Heart right ventricle (tissue), 16 donors: Measurements from ENCODE around the gene AGAP1. TPM values are rescaled to one million over a fixed set of nuclear protein-coding genes. Genes with fewer than 3 reads are reported as not detected.

Experiments used
- ATAC-seq, 8 donors: fragments of 200-7000 bp; cut with Tn5 transposase; one replicate each; pipeline ENCODE4 v1.9.1; 2020; ENCODE audit warnings: mild to moderate bottlenecking in 8 of 8, moderate library complexity in 8 of 8, moderate number of reproducible peaks in 1 of 8
- DNase-seq, 2 donors: peaks; one replicate each; pipeline ENCODE4 v3.0.0-alpha.2; 2020
- H3K27ac ChIP-seq, 10 donors: fragments of 200-600 bp; sonication (generic) in 2 of 10; one replicate each; pipeline versions ENCODE4 v1.5.0 to v1.8.0; 2020 to 2022; ENCODE audit warnings: mild to moderate bottlenecking in 3 of 10
- H3K27me3 ChIP-seq, 7 donors: fragments of 200-600 bp; one replicate each; pipeline ENCODE4 v1.8.0; 2021 to 2022; ENCODE audit warnings: mild to moderate bottlenecking in 2 of 7
- H3K36me3 ChIP-seq, 9 donors: fragments of 200-600 bp; sonication (generic) in 1 of 9; one replicate each; pipeline versions ENCODE4 v1.5.0 to v1.8.0; 2020 to 2022; ENCODE audit warnings: mild to moderate bottlenecking in 2 of 9
- H3K4me1 ChIP-seq, 9 donors: fragments of 200-600 bp; sonication (generic) in 1 of 9; one replicate each; pipeline versions ENCODE4 v1.5.0 to v1.8.0; 2020 to 2022; ENCODE audit warnings: mild to moderate bottlenecking in 4 of 9
- H3K4me3 ChIP-seq, 10 donors: fragments of 200-600 bp; sonication (generic) in 2 of 10; one replicate each; pipeline versions ENCODE4 v1.5.0 to v1.8.0; 2020 to 2022; ENCODE audit warnings: mild to moderate bottlenecking in 7 of 10, moderate library complexity in 2 of 10
- H3K9me3 ChIP-seq, 11 donors: fragments of 200-600 bp in 10 of 11; sonication (generic) in 2 of 11; one replicate each; pipeline versions ENCODE4 v1.5.0 to v1.8.0; 2013 to 2022; ENCODE audit warnings: mild to moderate bottlenecking in 2 of 11, control low read depth in 1 of 11, moderate library complexity in 1 of 11
- whole genome bisulfite sequencing, 2 donors: extraction: QIAGEN DNeasy Blood & Tissue Kit; methylation state at CpG; one replicate each; pipeline ENCODE4 v1.1.7; 2013; ENCODE audit warnings: inconsistent platforms in 1 of 2; 5-methylcytosine and 5-hydroxymethylcytosine counted together
- intact Hi-C, 10 donors: fragments of 100-400 bp; cut with DNase I; formaldehyde crosslinking; loops; one replicate each; pipeline versions ENCODE4 v1.11.1 to v1.14.2; 2022
- polyA plus RNA-seq, 2 donors: library from polyadenylated mRNA; stranded (reverse); fragments of 200-250 nt; gene quantifications; one replicate each; pipeline ENCODE4 v1.2.3, GENCODE V29; 2013
- total RNA-seq, 10 donors: library from RNA; stranded (reverse); fragmentation: NEBNext Ultra II Directional in 3 of 10; extraction: Animal tissue kit (Norgen Biotek cat#: 25700) in 3 of 10; gene quantifications; one replicate each; pipeline versions ENCODE4 v1.2.1 to v1.2.4, GENCODE V29; 2021 to 2023
- TF ChIP-seq, protein P1 (sequence below), 9 donors: fragments of 200-600 bp; sonication (generic) in 2 of 9; IDR thresholded peaks; one replicate each; pipeline versions ENCODE4 v1.5.0 to v1.8.0; 2021 to 2022; ENCODE audit warnings: antibody characterized with exemption in 9 of 9, mild to moderate bottlenecking in 5 of 9, moderate library complexity in 1 of 9
- donor health status: Arrhythmogenic right ventricular cardiomyopathy.
- donor health status: ischemic (EF 13 %, LVEDD 7.1; RV severe dilation, severe dysfunction).
- donor health status: healthy with polysubstance abuse.
- donor health status: DM: no; HTN: yes; CAD: no.
- donor health status: DM: no; HTN: no; CAD: no.
- donor health status: ischemic (EF 25% LVEDD 6.9; RV normal size, moderate dysfunction).
- donor health status: ischemic (EF 25% LVEDD 5.7; RV mildly dilated, moderate dysfunction).
- donor health status: healthy.
- donor health status: DM: yes; HTN: yes; CAD: no.
- donor health status: Ischemic cardiomyopathy.
- donor health status: ischemic (EF 35%, LVEDD 5.7; RV mildly dilated, moderate dysfunction).
- donor health status: nonischemic (EF 11% LVEDD 7.7; RV severe dilation, severe dysfunction).
- donor health status: DM: yes; HTN: yes; CAD: no.
- donor health status: PGD.
- donor health status: ischemic (EF 29% LVEDD 5.4; RV normal size, mild dysfunction).
- donor health status: nonischemic (EF 23%, LVEDD 6.1; RV moderate dilation, normal function).

AGAP1 gene
- total and polyA plus RNA-seq, 12 donors, result 3.5 to 29.2 (median 19.4) TPM

DNA sequence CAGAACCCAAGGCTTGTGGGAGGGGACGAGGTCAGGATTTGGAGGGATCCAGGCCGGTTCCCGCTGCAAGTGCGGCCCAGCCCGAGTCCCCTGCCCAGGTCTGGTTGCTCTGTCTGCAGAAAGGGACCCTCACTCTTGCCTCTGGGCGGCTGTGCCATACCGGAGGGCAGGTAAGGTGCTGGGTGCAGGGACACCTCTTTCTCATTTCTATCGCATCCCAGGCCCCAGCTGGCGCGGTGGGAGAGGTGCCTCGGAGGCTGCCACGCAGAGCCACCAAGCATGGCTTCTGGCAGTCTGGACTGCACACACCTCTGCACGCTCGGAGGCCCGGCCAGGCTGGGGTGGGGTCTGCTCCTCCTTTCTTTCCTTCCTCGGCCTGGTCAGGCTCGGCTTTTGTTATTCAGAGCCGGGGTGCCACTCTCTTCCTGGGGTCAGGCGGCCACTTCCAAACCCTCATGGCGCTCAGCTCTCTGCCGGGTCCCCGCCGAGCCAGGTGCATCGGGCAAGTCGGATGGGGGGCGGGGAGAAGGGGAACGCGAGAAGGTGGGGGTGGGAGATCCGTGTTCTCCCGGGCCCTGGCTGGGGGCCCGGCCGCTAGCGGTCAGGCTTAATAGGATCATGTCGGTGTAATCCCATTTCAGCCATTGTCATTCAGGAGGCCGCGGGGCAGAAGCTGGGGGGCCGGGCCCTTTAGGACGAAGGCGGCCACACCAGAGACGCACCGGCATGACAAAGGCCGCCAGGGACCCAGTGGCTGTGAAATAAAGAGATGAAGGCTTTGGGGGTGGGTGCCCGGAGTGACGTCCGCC, 665.3 kb downstream of the AGAP1 start:
- ATAC-seq, result no peak
- peaks cover 15 to 88% (median 79%) of the 10 kb centered on the region in 7 donors for H3K27me3 ChIP-seq
- H3K27ac ChIP-seq, result no peak overlapping the region
- WGBS, 2 donors, result 20 to 24% methylated on average over 43 to 45 of the region's 45 CpGs
- no peak for DNase-seq
- H3K4me3 ChIP-seq, result peak overlapping the region in 1 of 10 donors; percentile 3
- peaks cover 0 to 14% (median 12%) of the 10 kb centered on the region in 9 donors for H3K4me1 ChIP-seq
- no peaks in the 10 kb centered on the region for H3K36me3 ChIP-seq
- H3K9me3 ChIP-seq, result no peaks in the 10 kb centered on the region
- TF ChIP-seq, protein P1, sequence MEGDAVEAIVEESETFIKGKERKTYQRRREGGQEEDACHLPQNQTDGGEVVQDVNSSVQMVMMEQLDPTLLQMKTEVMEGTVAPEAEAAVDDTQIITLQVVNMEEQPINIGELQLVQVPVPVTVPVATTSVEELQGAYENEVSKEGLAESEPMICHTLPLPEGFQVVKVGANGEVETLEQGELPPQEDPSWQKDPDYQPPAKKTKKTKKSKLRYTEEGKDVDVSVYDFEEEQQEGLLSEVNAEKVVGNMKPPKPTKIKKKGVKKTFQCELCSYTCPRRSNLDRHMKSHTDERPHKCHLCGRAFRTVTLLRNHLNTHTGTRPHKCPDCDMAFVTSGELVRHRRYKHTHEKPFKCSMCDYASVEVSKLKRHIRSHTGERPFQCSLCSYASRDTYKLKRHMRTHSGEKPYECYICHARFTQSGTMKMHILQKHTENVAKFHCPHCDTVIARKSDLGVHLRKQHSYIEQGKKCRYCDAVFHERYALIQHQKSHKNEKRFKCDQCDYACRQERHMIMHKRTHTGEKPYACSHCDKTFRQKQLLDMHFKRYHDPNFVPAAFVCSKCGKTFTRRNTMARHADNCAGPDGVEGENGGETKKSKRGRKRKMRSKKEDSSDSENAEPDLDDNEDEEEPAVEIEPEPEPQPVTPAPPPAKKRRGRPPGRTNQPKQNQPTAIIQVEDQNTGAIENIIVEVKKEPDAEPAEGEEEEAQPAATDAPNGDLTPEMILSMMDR (IDR thresholded peaks at IDR 0.05), result no peak
- intact Hi-C loops, result no loop called here

DNA sequence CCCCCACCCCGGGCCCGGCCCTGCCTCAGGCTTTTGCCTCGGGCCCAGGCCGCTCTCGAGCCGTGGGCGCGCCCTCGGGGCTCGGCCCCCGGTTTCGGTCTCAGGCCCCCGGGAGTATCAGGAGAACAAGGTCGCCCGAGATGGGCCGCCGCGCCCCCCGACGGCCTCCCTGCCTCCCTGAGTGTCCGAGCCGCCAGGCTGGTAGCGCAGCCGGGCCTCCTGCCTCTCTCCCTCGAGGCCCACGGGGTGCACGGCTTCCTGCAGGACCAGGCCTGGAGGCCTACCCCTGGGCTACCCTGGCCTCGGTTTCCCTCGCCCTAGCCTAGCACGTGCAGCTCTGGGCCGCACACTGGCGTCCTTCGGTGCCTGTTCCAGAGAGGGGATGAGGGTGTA, 665.9 kb downstream of the AGAP1 start:
- Histone ChIP-seq H3K27ac (no peak overlapping the region), H3K36me3 (no peaks in the 10 kb centered on the region), H3K4me3 (peak overlapping the region in 1 of 10 donors; percentile 3), H3K27me3 (peaks cover 19 to 88% (median 85%) of the 10 kb centered on the region in 7 donors), H3K4me1 (peaks cover 4 to 20% (median 18%) of the 10 kb centered on the region in 9 donors), H3K9me3 (no peaks in the 10 kb centered on the region)
- ATAC-seq (no peak), DNase-seq (no peak)
- 9 to 13% methylated on average over 21 to 33 of the region's 33 CpGs for WGBS, 2 donors
- TF ChIP-seq, protein P1 (IDR thresholded peaks at IDR 0.05), result no peak
- intact Hi-C loops, result loop anchor here in 1 of 10 donors (10.0 kb wide), 1 partner anchor 355 kb away; no protein-coding TSS in a partner anchor

DNA sequence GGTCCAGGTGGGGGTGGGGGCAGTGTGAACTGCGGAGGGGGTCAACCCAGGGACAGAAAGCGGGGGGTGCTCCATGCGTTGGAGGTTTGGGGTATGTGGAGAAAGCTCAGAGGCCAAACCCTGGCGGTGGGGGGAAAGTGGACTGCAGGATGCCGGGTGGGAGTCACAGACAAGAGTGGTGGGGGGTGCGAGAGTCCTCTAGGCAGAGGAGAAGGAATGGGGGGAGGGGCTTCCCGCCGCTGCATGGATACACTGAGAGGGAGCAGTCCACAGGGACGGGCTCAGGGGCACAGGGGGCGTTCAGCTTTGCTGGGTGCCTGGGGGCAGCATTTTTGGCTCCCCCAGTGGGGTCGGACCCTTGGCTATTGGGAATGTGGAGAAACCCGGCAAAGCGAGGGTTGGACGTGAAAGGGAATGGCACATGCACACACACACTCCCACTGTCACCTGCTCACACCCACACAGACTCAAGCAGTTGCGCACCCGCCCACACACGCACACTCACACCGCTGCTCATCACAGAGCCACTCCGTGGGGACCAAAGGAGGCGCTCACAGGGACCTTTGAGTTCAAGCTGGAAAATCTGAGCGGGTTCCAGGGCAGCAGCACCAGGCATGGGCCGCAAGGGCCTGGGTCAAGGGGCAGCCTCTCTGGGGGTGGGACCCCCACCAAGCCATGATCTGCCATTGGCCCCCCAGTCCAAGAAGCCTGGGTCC, 666.7 kb downstream of the AGAP1 start:
- DNase-seq, result no peak
- TF ChIP-seq, protein P1 (IDR thresholded peaks at IDR 0.05), result no peak
- Histone ChIP-seq H3K27ac (no peak overlapping the region), H3K4me3 (no peak overlapping the region), H3K27me3 (peaks cover 25 to 92% (median 88%) of the 10 kb centered on the region in 7 donors), H3K9me3 (no peaks in the 10 kb centered on the region), H3K4me1 (peaks cover 4 to 25% (median 22%) of the 10 kb centered on the region in 9 donors), H3K36me3 (no peaks in the 10 kb centered on the region)
- WGBS, 2 donors, result 28 to 31% methylated on average over 22 of the region's 22 CpGs
- ATAC-seq, result no peak
- intact Hi-C loops, result loop anchor here in 1 of 10 donors (10.0 kb wide), 1 partner anchor 356 kb away; no protein-coding TSS in a partner anchor

DNA sequence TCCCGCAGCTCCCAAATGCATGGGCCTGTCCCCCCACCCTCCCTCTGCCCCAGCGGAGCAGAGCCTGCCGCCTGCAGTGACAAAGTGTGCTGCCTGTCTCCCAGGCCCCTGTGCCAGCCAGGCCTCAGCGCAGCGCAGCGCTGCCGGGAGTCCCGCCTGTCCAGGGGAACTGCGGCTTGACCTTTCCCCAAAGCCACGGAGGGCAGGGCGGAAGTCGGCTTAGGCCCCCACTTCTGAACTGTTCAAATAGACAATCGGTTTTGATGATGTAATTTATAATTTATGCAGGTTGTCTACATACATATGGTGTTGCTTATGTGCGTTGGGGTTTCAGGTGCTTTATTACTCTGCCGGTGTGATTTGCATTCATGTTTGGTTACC, 667.2 kb downstream of the AGAP1 start:
- no peaks in the 10 kb centered on the region for H3K9me3 ChIP-seq
- TF ChIP-seq, protein P1 (IDR thresholded peaks at IDR 0.05), result no peak
- no peak for DNase-seq
- H3K27ac ChIP-seq, result no peak overlapping the region
- peaks cover 29 to 94% (median 93%) of the 10 kb centered on the region in 7 donors for H3K27me3 ChIP-seq
- intact Hi-C loops, result loop anchor here in 1 of 10 donors (10.0 kb wide), 1 partner anchor 356 kb away; no protein-coding TSS in a partner anchor
- peaks cover 4 to 30% (median 26%) of the 10 kb centered on the region in 9 donors for H3K4me1 ChIP-seq
- H3K4me3 ChIP-seq, result no peak overlapping the region
- no peak for ATAC-seq
- H3K36me3 ChIP-seq, result no peaks in the 10 kb centered on the region
- WGBS, 2 donors, result 54 to 55% methylated on average over 15 of the region's 15 CpGs
